GM12873 (cell line): ENCODE data around the gene SNX18.

Experiments used
- CTCF ChIP-seq: IDR thresholded peaks from 2 replicates; pipeline ENCODE4 v1.5.1; 2012; ENCODE audit warnings: low read depth, mild to moderate bottlenecking, moderate library complexity, low read length, control low read depth; ENCODE audit not compliant: insufficient read depth; ENCODE audit errors: missing control alignments

Gene SNX18

GRCh38 chr5:54589786-54590185 is 72.2 kb downstream of the SNX18 start:
- no peak for TF ChIP-seq CTCF

- no peak for TF ChIP-seq CTCF
Measured at GRCh38 chr5:54590824-54591223, 73.3 kb downstream of the SNX18 start.

GRCh38 chr5:54593779-54594178 is 76.2 kb downstream of the SNX18 start:
- no peak for TF ChIP-seq CTCF

GRCh38 chr5:54594181-54594580 is 76.6 kb downstream of the SNX18 start:
- TF ChIP-seq CTCF = no peak

GRCh38 chr5:54595721-54596120 is 78.2 kb downstream of the SNX18 start:
- TF ChIP-seq CTCF = no peak
